Muscle of back (tissue), 13 donors: Measurements from ENCODE around the gene DSTYK. TPM values are rescaled to one million over a fixed set of nuclear protein-coding genes. Genes with fewer than 3 reads are reported as not detected.

Experiments
- DNase-seq, 3 donors: peaks; one replicate each; pipeline versions ENCODE4 v3.0.0 to v3.0.0-alpha.2; 2013
- long read RNA-seq, 9 donors: transcript quantifications; one replicate each; lab custom pipeline, GENCODE V29; 2026
- polyA plus RNA-seq, 10 donors: library from polyadenylated mRNA; unstranded; fragments of 120-200 nt; gene quantifications; one replicate each; pipeline ENCODE4 v1.2.1, GENCODE V29; 2013; ENCODE audit not compliant: insufficient read length in 10 of 10

Gene DSTYK
- polyA plus RNA-seq: 1 to 10 TPM; 4.9 to 8.8 (median 7.5) TPM
- long read RNA-seq, donor 1: 0 reads
- long read RNA-seq, donor 2: 0 reads
- long read RNA-seq, donor 3: 0 reads
- long read RNA-seq, donor 4: 0 reads
- long read RNA-seq, donor 5, full-length matches to known transcripts: 1 of 1 reads
- long read RNA-seq, donor 5, partial matches to known transcripts: 0 of 1 reads
- long read RNA-seq, donor 5, other reads (novel, unspliced or antisense): 0 of 1 reads
- long read RNA-seq, donor 6, full-length matches to known transcripts: 1 of 1 reads
- long read RNA-seq, donor 6, partial matches to known transcripts: 0 of 1 reads
- long read RNA-seq, donor 6, other reads (novel, unspliced or antisense): 0 of 1 reads
- long read RNA-seq, donor 7, full-length matches to known transcripts: 1 of 1 reads
- long read RNA-seq, donor 7, partial matches to known transcripts: 0 of 1 reads
- long read RNA-seq, donor 7, other reads (novel, unspliced or antisense): 0 of 1 reads
- long read RNA-seq, donor 8: 0 reads
- long read RNA-seq, donor 9: 0 reads

GRCh38 chr1:205211169-205211838 lies at the start of gene DSTYK:
Gene DSTYK, minus strand, starts transcription at chr1:205211702. Its CDS starts 167 bp downstream, at chr1:205211535.
- peak; percentile 94 to 97 (median 96) for DNase-seq

GRCh38 chr1:205259998-205260397 lies 48.5 kb upstream of the DSTYK start:
- no peak for DNase-seq

GRCh38 chr1:205259324-205259832 lies 47.9 kb upstream of the DSTYK start:
- no peak for DNase-seq

GRCh38 chr1:205258719-205259118 lies 47.2 kb upstream of the DSTYK start:
- DNase-seq: no peak

GRCh38 chr1:205258261-205258691 lies 46.8 kb upstream of the DSTYK start:
- DNase-seq: no peak

- DNase-seq: no peak
Measured at GRCh38 chr1:205257735-205258134, 46.2 kb upstream of the DSTYK start.

GRCh38 chr1:205256951-205257625 lies 45.6 kb upstream of the DSTYK start:
- no peak for DNase-seq

- DNase-seq: peak; percentile 84 to 93 (median 92)
Measured at GRCh38 chr1:205255941-205256780, 44.7 kb upstream of the DSTYK start.

- no peak for DNase-seq
Measured at GRCh38 chr1:205251576-205251975, 40.1 kb upstream of the DSTYK start.

- DNase-seq: no peak
Measured at GRCh38 chr1:205250699-205251098, 39.2 kb upstream of the DSTYK start.

GRCh38 chr1:205249651-205250050 lies 38.1 kb upstream of the DSTYK start:
- no peak for DNase-seq

- DNase-seq: peak in 1 of 3 donors; percentile 60
Measured at GRCh38 chr1:205248793-205249601, 37.5 kb upstream of the DSTYK start.

GRCh38 chr1:205247130-205247921 lies 35.8 kb upstream of the DSTYK start:
- peak in 2 of 3 donors; percentile 36 to 70 for DNase-seq

GRCh38 chr1:205246351-205247119 lies 35.0 kb upstream of the DSTYK start:
- DNase-seq: no peak

- no peak for DNase-seq
Measured at GRCh38 chr1:205245096-205245495, 33.6 kb upstream of the DSTYK start.

GRCh38 chr1:205244384-205244783 lies 32.9 kb upstream of the DSTYK start:
- DNase-seq: no peak

- no peak for DNase-seq
Measured at GRCh38 chr1:205243350-205244191, 32.1 kb upstream of the DSTYK start.
